ENCODE results near the gene FBXL13.
"Not testable (repeated sequence)": the region's sequence is repeated elsewhere in the genome, so short reads cannot be mapped to it uniquely, and the experiment has no call there.

FBXL13 gene

DNA sequence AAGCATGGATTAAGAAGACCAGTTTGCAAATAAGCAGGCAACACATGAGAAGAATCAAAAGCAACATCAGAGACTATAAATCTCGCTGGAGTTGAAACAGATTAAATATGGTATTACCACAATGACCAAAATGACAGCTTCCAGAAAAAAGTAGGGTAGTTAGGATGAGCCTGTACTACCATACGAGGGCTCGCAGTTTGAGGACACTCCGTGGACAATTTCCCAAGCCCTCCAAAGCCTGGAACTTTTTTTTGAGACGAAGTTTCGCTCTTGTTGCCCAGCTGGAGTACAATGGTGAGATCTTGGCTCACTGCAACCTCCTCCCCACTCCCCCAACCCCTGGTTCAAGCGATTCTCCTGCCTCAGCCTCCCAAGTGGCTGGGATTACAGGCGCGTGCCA is 160.8 kb downstream of the FBXL13 start:
- no peak for DNase-seq (ENCODE audit: low read depth)
- no peak overlapping the region for H3K4me3 ChIP-seq (ENCODE audit: low read length)
- TF ChIP-seq CTCF (conservative IDR thresholded peaks at IDR 0.05; ENCODE audit: low read length): no peak

DNA sequence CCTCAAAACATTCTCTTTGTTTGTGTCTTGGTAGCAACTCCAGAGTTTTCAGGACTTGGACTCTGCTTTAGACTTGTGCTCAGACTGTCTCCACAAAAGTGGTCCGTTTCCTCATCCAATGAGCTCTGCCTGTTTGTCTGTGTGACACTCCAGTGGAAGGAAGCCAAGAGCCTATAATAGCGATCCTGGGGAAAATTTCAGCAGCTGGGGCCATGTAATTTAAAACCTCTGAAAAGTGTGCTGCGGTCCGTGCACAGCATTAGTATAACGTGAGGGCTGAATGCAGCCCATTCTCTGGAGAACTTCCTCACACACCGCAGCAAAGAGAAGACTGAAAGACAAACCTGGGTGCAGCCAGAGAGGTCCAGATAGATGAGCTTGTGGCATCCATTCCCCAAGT is 161.9 kb downstream of the FBXL13 start, which contains the start of gene LRRC17:
Gene LRRC17, plus strand, starts transcription at position 259 of the 400 bp plus-strand sequence. CDS start 20,914 bp downstream, outside the sequence.
- TF ChIP-seq CTCF (conservative IDR thresholded peaks at IDR 0.05; ENCODE audit: low read length): no peak
- peak within 1 kb of the TSS; percentile 14 for H3K4me3 ChIP-seq (ENCODE audit: low read length)
- peak; percentile 55 for DNase-seq (ENCODE audit: low read depth)

DNA sequence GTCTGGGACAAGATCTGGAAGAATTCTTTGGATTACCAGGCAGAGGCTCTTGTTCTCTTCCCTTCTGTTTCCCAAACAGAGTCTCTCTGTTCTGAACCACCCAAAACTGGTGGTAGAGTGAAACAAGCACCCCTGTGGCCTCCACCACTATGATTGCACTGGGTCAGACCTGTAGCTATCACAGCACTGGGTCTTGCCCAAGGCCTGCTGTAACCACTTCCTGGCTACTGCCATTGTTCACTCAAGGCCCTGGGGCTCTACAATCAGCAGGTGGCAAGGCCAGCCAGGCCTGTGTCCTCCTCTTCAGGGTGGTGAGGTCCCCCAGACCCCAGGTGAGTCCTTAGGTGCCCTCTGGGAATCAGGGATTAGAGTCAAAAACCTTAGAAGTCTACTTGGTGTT is 165.9 kb downstream of the FBXL13 start:
- no peak for TF ChIP-seq CTCF (conservative IDR thresholded peaks at IDR 0.05; ENCODE audit: low read length)
- H3K4me3 ChIP-seq (ENCODE audit: low read length): no peak overlapping the region
- no peak for DNase-seq (ENCODE audit: low read depth)

GRCh38 chr7:102903576-102903975 is 171.0 kb downstream of the FBXL13 start:
- not testable (repeated sequence) for DNase-seq (ENCODE audit: low read depth); H3K4me3 ChIP-seq (ENCODE audit: low read length)

DNA sequence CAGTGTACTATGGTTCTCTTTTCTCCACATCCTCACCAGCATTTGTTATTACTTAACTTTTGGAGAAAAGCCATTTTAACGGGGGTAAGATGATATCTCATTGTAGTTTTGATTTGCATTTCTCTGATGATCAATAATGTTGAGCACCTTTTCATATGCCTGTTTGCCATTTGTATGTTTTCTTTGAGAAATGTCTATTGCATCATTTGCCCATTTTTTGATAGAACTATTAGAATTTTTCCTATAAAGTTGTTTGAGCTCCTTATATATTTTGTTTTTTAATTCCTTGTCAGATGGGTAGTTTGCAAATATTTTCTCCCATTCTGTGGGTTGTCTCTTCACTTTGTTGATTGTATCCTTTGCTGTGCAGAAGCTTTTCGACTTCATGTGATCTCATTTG is 172.5 kb downstream of the FBXL13 start:
- DNase-seq (ENCODE audit: low read depth); H3K4me3 ChIP-seq (ENCODE audit: low read length): not testable (repeated sequence)

DNA sequence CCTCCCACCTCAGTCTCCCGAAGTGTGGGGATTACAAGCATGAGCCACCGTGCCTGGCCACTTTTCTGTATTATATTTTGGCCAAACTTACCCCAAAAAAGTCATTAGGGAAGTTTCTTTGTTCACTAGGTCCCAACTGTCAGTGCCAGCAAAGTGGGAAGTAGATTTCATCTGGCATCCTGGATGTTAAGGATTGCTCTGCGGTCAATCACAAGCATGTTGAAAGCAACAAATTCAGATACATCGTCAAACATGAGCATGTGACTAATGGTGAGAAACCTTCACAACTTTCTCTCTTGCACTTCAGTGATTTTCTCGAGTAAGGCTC is 176.1 kb downstream of the FBXL13 start:
- DNase-seq (ENCODE audit: low read depth): no peak
- H3K4me3 ChIP-seq (ENCODE audit: low read length): no peak overlapping the region
- no peak for TF ChIP-seq CTCF (conservative IDR thresholded peaks at IDR 0.05; ENCODE audit: low read length)

GRCh38 chr7:102897856-102898531 is 176.6 kb downstream of the FBXL13 start:
- no peak overlapping the region for H3K4me3 ChIP-seq (ENCODE audit: low read length)
- TF ChIP-seq CTCF (conservative IDR thresholded peaks at IDR 0.05; ENCODE audit: low read length): no peak
- DNase-seq (ENCODE audit: low read depth): no peak

DNA sequence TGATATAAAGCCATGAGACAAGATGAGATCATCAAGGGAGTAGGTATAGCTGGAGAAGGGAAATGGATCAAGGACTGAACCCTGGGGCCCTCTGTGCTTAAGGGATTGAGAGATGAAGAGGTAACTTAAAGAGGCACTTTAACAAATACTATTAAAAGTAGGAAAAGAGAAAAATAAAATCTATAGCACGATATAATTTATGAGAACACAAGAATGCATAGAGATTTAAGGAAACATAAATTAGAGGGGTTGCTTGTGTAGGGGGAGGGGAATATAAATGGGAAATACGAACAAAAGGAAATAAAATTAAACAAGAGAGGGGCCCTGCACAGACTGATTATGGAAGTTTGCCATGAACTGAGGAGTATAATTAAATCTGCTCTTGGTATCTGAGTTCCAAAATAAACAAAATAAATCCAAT is 177.4 kb downstream of the FBXL13 start:
- DNase-seq (ENCODE audit: low read depth): no peak
- no peak overlapping the region for H3K4me3 ChIP-seq (ENCODE audit: low read length)
- no peak for TF ChIP-seq CTCF (conservative IDR thresholded peaks at IDR 0.05; ENCODE audit: low read length)
